ENCODE measurements around the gene PDGFB.

Gene PDGFB

GRCh38 chr22:39232806-39233709 is 11.7 kb downstream of the PDGFB start:
- DNase-seq (ENCODE audit: low read depth) = no peak
- TF ChIP-seq CTCF (IDR thresholded peaks at IDR 0.05; ENCODE audit: low read depth, low read length, missing control alignments) = no peak
- H3K4me3 ChIP-seq (ENCODE audit: low read depth, low read length) = no peak overlapping the region
- in situ Hi-C loops (cut with HindIII; ENCODE audit: low sequenced_read_pairs) = no loop called here

GRCh38 chr22:39232246-39232645 is 12.5 kb downstream of the PDGFB start:
- in situ Hi-C loops (cut with HindIII; ENCODE audit: low sequenced_read_pairs) = no loop called here
- TF ChIP-seq CTCF (IDR thresholded peaks at IDR 0.05; ENCODE audit: low read depth, low read length, missing control alignments) = no peak
- no peak overlapping the region for H3K4me3 ChIP-seq (ENCODE audit: low read depth, low read length)
- DNase-seq (ENCODE audit: low read depth) = no peak

GRCh38 chr22:39231197-39231950 is 13.4 kb downstream of the PDGFB start:
- in situ Hi-C loops (cut with HindIII; ENCODE audit: low sequenced_read_pairs) = no loop called here
- TF ChIP-seq CTCF (IDR thresholded peaks at IDR 0.05; ENCODE audit: low read depth, low read length, missing control alignments) = no peak
- H3K4me3 ChIP-seq (ENCODE audit: low read depth, low read length) = no peak overlapping the region
- no peak for DNase-seq (ENCODE audit: low read depth)

- in situ Hi-C loops (cut with HindIII; ENCODE audit: low sequenced_read_pairs) = no loop called here
- DNase-seq (ENCODE audit: low read depth) = no peak
- no peak for TF ChIP-seq CTCF (IDR thresholded peaks at IDR 0.05; ENCODE audit: low read depth, low read length, missing control alignments)
- no peak overlapping the region for H3K4me3 ChIP-seq (ENCODE audit: low read depth, low read length)
These were observed 14.3 kb downstream of the PDGFB start for GRCh38 chr22:39230261-39231196.

- no peak overlapping the region for H3K4me3 ChIP-seq (ENCODE audit: low read depth, low read length)
- no peak for TF ChIP-seq CTCF (IDR thresholded peaks at IDR 0.05; ENCODE audit: low read depth, low read length, missing control alignments)
- in situ Hi-C loops (cut with HindIII; ENCODE audit: low sequenced_read_pairs) = no loop called here
- DNase-seq (ENCODE audit: low read depth) = no peak
These were observed 15.0 kb downstream of the PDGFB start for GRCh38 chr22:39229688-39230260.

All from astrocyte of the cerebellum (primary cell).